ENCODE data around the gene SURF4.

The SURF4 gene

GRCh38 chr9:133355881-133356357 is 19.9 kb downstream of the SURF4 start:
- peaks cover 60% of the 10 kb centered on the region for H3K4me1 Mint-ChIP-seq (ENCODE audit: low read depth)
- no peaks in the 10 kb centered on the region for H3K9me3 Mint-ChIP-seq
- peaks cover 37% of the 10 kb centered on the region for H3K36me3 Mint-ChIP-seq (ENCODE audit: low read depth)
- H3K4me3 Mint-ChIP-seq: peak overlapping the region; percentile 92
- no peaks in the 10 kb centered on the region for H3K27me3 Mint-ChIP-seq
- H3K27ac Mint-ChIP-seq: peak overlapping the region; percentile 77

GRCh38 chr9:133354766-133355165 is 21.1 kb downstream of the SURF4 start:
- H3K36me3 Mint-ChIP-seq (ENCODE audit: low read depth): peaks cover 43% of the 10 kb centered on the region
- H3K4me1 Mint-ChIP-seq (ENCODE audit: low read depth): peaks cover 59% of the 10 kb centered on the region
- H3K9me3 Mint-ChIP-seq: no peaks in the 10 kb centered on the region
- H3K27ac Mint-ChIP-seq: peak overlapping the region; percentile 77
- no peaks in the 10 kb centered on the region for H3K27me3 Mint-ChIP-seq
- peak overlapping the region; percentile 92 for H3K4me3 Mint-ChIP-seq

GRCh38 chr9:133353548-133353947 is 22.3 kb downstream of the SURF4 start:
- Mint-ChIP-seq H3K36me3 (ENCODE audit: low read depth) (peaks cover 49% of the 10 kb centered on the region), H3K4me3 (no peak overlapping the region), H3K27ac (peak overlapping the region; percentile 89), H3K4me1 (ENCODE audit: low read depth) (peaks cover 63% of the 10 kb centered on the region), H3K9me3 (no peaks in the 10 kb centered on the region), H3K27me3 (no peaks in the 10 kb centered on the region)

GRCh38 chr9:133352635-133353340 is 23.1 kb downstream of the SURF4 start:
- Mint-ChIP-seq H3K36me3 (ENCODE audit: low read depth) (peaks cover 54% of the 10 kb centered on the region), H3K4me1 (ENCODE audit: low read depth) (peaks cover 60% of the 10 kb centered on the region), H3K27me3 (no peaks in the 10 kb centered on the region), H3K27ac (peak overlapping the region; percentile 89), H3K4me3 (no peak overlapping the region), H3K9me3 (no peaks in the 10 kb centered on the region)

- Mint-ChIP-seq H3K4me1 (ENCODE audit: low read depth) (peaks cover 54% of the 10 kb centered on the region), H3K4me3 (peak overlapping the region; percentile 3), H3K9me3 (no peaks in the 10 kb centered on the region), H3K27ac (peak overlapping the region; percentile 55), H3K27me3 (no peaks in the 10 kb centered on the region), H3K36me3 (ENCODE audit: low read depth) (peaks cover 55% of the 10 kb centered on the region)
Measured at GRCh38 chr9:133351908-133352634, 23.8 kb downstream of the SURF4 start.

GRCh38 chr9:133351526-133351907 is 24.3 kb downstream of the SURF4 start:
- Mint-ChIP-seq H3K27me3 (no peaks in the 10 kb centered on the region), H3K4me1 (ENCODE audit: low read depth) (peaks cover 59% of the 10 kb centered on the region), H3K9me3 (no peaks in the 10 kb centered on the region), H3K27ac (peak overlapping the region; percentile 70), H3K36me3 (ENCODE audit: low read depth) (peaks cover 60% of the 10 kb centered on the region), H3K4me3 (peak overlapping the region; percentile 3)

GRCh38 chr9:133349965-133350616 is 25.8 kb downstream of the SURF4 start:
- Mint-ChIP-seq H3K9me3 (no peaks in the 10 kb centered on the region), H3K27ac (peak overlapping the region; percentile 99), H3K4me3 (peak overlapping the region; percentile 97), H3K36me3 (ENCODE audit: low read depth) (peaks cover 73% of the 10 kb centered on the region), H3K4me1 (ENCODE audit: low read depth) (peaks cover 60% of the 10 kb centered on the region), H3K27me3 (no peaks in the 10 kb centered on the region)

- Mint-ChIP-seq H3K36me3 (ENCODE audit: low read depth) (peaks cover 85% of the 10 kb centered on the region), H3K4me3 (peak overlapping the region; percentile 97), H3K9me3 (no peaks in the 10 kb centered on the region), H3K27me3 (no peaks in the 10 kb centered on the region), H3K27ac (peak overlapping the region; percentile 99), H3K4me1 (ENCODE audit: low read depth) (peaks cover 53% of the 10 kb centered on the region)
Measured at GRCh38 chr9:133348718-133349573, 26.9 kb downstream of the SURF4 start.

- peaks cover 50% of the 10 kb centered on the region for H3K4me1 Mint-ChIP-seq (ENCODE audit: low read depth)
Measured at GRCh38 chr9:133347985-133348717, 27.7 kb downstream of the SURF4 start, which contains the start of the genes MED22 and RPL7A. MED22 (minus strand) TSS chr9:133348131; CDS start chr9:133346662, 1,469 bp downstream. RPL7A (plus strand) TSS chr9:133348218; CDS start chr9:133348244, 26 bp downstream.

GRCh38 chr9:133347515-133347984 is 28.3 kb downstream of the SURF4 start:
- H3K4me1 Mint-ChIP-seq (ENCODE audit: low read depth): peaks cover 46% of the 10 kb centered on the region
- H3K27ac Mint-ChIP-seq: peak overlapping the region; percentile 99
- peaks cover 90% of the 10 kb centered on the region for H3K36me3 Mint-ChIP-seq (ENCODE audit: low read depth)
- H3K4me3 Mint-ChIP-seq: peak overlapping the region; percentile 97
- H3K27me3 Mint-ChIP-seq: no peaks in the 10 kb centered on the region
- H3K9me3 Mint-ChIP-seq: no peaks in the 10 kb centered on the region

More at GRCh38 chr9:133347985-133348717, 27.7 kb downstream of the SURF4 start, which contains the start of the genes MED22 and RPL7A:
- peak within 1 kb of the TSS; percentile 99 for H3K27ac Mint-ChIP-seq
- H3K9me3 Mint-ChIP-seq: no peaks in the 10 kb centered on the region
- H3K36me3 Mint-ChIP-seq (ENCODE audit: low read depth): peaks cover 89% of the 10 kb centered on the region
- H3K27me3 Mint-ChIP-seq: no peaks in the 10 kb centered on the region
- peak within 1 kb of the TSS; percentile 97 for H3K4me3 Mint-ChIP-seq

- Mint-ChIP-seq H3K27ac (peak overlapping the region; percentile 83), H3K9me3 (no peaks in the 10 kb centered on the region), H3K27me3 (no peaks in the 10 kb centered on the region), H3K36me3 (ENCODE audit: low read depth) (peaks cover 77% of the 10 kb centered on the region), H3K4me1 (ENCODE audit: low read depth) (peaks cover 50% of the 10 kb centered on the region), H3K4me3 (peak overlapping the region; percentile 97)
Measured at GRCh38 chr9:133346021-133346785, 29.7 kb downstream of the SURF4 start.

- peak overlapping the region; percentile 97 for H3K4me3 Mint-ChIP-seq
- no peak overlapping the region for H3K27ac Mint-ChIP-seq
- no peaks in the 10 kb centered on the region for H3K27me3 Mint-ChIP-seq
- no peaks in the 10 kb centered on the region for H3K9me3 Mint-ChIP-seq
- peaks cover 77% of the 10 kb centered on the region for H3K36me3 Mint-ChIP-seq (ENCODE audit: low read depth)
- peaks cover 54% of the 10 kb centered on the region for H3K4me1 Mint-ChIP-seq (ENCODE audit: low read depth)
Measured at GRCh38 chr9:133345596-133345995, 30.3 kb downstream of the SURF4 start.

- peaks cover 77% of the 10 kb centered on the region for H3K36me3 Mint-ChIP-seq (ENCODE audit: low read depth)
- H3K4me1 Mint-ChIP-seq (ENCODE audit: low read depth): peaks cover 54% of the 10 kb centered on the region
- no peaks in the 10 kb centered on the region for H3K9me3 Mint-ChIP-seq
- H3K27ac Mint-ChIP-seq: no peak overlapping the region
- no peaks in the 10 kb centered on the region for H3K27me3 Mint-ChIP-seq
- H3K4me3 Mint-ChIP-seq: no peak overlapping the region
Measured at GRCh38 chr9:133344979-133345378, 30.9 kb downstream of the SURF4 start.
